GM19035 (cell line): ENCODE measurements around the gene FAIM2.

Experiments
- ATAC-seq: cut with Tn5 transposase; IDR thresholded peaks from one replicate; pipeline ENCODE4 v1.9.1; 2021; ENCODE audit not compliant: unreplicated experiment

The FAIM2 gene

DNA sequence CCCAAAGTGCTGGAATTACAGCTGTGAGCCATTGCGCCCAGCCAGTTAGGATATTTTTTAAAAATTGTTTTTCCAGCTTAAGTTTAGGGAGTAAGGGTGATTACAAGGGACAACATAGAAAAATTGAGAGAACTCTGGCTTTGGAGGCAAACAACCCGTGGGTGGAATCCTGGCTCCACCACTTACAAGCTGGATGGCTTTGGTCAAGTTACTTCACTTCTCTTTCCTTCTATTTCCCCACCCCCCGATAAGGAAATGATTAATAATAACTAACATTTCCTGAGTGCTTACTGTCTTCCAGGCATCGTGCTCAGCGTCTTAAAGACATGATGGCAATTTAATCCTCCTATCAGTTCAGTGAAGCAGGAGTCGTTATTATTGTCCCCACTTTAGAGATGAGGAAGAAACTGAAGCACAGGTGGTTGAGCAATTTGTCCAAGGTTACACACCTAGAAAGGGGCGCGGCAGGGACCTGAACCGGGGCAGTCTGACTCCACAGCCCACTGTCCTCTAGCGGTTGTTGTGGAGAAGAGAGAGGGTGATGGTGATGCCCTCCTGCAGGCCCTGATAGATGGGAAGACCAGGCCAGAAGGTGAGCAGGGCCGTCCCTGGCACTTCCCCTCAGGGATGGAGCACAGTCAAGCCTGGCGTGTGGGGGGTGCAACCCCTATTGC is 16.7 kb upstream of the FAIM2 start:
- no peak for ATAC-seq

DNA sequence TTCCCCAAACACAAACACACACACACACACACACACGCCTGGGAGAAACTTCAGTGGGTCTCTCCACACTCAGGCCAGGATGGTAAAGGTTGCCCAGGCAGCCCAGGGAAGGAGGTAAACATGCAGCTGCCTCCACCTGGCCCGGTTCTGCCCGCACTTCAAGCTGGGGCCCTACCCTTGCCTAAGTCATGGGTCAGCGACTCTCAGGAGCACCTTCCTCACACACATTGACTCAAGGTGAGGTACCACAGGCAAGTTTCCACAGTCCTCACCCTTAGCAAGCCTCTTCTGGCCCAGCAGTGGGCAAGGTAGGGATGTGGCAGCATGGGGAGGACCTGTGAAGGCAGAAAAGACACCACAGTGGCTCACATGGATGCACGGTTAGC is 14.1 kb upstream of the FAIM2 start:
- no peak for ATAC-seq

DNA sequence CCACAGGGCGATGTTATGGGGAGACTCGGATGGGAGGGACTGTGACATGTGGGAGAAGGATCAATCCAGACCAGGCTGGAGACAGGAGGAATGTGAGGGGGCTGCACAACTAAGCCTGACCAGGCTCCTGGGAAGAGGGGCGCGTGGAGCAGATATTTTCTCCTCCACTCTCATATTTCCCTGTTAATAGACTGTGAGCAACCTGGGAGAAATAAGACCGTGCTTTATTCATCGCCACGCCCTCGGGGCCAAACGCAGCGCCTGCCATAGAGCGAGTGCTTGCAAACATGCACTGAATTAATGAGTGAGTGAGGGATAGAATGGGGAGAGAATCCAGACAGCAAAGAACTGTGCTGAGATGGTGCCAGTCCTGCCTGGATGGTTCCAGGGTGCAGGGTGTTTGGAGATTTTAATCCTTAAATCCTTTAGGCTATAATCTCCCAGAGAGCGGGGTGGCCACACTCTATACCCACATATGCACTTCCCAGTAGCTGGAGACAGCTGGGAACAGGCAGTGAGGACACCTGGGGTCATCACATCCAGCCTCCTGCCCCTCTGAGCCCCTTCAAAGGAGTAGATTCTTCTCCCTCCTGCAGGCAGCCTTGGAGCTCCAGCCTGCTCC is 13.6 kb upstream of the FAIM2 start:
- no peak for ATAC-seq

DNA sequence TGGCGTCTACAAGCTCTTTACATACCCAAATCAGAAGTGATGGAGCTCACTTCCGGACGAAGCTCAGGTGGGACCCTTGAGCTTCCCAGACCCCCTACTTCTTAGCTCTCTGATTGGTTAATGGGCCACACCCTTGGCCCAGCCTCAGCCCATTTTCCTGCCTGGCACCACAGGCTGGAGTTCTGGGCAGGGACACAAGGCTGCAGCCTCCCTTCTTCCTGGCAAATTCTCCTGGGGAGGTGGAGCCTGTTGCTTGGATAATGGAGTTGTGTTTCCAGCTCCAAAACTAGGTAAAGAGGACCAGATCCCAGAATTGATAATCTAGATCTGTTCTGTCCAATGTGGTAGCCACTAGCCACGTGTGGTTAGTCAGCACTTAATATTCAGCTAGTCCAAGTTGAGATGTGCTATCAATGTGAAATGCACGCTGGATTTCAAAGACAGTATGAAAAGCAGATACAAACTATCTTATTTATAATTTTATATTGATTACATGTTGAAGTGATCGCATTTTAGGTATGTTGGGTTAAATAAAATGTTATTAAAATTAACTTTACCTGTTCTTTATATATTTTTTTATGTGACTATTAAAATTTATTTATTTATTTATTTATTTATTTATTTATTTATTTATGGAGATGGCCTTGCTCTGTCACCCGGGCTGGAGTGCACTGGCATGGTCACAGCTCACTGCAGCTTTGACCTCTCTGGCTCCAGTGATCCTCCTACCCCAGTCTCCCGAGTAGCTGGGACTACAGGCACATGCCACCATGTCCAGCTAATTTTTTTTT is 12.6 kb upstream of the FAIM2 start:
- no peak for ATAC-seq

DNA sequence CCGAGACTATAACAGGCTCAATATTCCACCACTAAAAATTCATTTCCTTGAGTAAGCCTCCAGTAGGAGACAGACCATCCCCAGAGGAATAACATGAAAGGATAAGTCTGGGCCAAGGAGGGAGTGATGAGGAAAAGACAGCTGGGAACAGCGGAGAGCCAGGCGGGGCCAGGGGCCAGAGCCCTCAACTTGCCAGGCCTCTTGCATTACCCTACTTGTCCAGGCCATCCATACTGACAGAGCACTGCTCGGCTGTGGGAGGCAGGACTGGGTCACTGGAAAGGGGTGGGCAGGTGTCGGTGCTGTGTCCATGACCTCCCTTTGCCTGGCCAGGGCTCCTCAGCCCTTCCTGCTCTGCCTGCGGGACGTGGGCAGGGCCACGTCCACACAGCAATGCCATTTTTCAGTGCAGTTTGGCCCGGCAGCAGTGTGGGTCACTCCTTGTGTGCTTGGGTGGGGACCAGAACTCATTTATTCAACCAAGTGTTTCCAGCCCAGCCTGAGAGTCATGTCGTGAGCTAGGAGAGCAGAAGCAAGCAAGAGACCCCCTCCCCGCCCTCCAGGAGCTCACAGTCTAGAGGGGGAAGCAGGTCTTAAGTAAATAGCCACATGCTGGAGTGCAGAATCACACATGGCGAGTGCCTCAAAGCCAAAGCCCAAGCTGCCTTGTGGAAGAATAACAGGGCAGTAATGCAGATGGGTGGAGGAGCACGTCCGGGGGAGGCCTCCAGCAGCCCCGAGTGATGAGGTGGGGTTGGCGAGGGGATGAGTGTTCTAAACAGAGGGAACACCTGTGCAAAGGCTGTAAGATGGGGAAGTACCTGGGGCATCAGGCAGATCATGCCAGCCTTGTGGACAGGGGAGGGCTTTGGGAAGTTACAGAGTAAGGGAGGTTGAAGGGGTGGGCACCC is 8.9 kb upstream of the FAIM2 start:
- no peak for ATAC-seq

DNA sequence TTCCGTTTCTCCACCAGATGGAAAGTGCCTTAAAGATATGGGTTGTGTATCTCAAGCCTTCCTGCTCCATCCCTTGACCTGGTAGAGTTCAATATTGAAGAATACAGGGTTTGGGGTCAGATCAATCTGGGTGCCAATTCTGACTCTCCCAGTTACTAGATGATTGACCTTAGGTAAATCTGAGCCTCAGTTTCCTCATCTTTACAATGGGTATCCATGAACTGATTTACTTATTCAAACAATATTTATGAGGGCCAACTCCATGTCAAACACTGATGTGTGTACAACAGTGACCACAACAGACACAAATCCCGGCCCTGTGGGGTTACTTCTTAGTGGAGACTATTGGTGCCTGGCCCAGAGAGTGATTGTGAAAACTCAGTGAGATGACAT is 7.5 kb upstream of the FAIM2 start:
- no peak for ATAC-seq

DNA sequence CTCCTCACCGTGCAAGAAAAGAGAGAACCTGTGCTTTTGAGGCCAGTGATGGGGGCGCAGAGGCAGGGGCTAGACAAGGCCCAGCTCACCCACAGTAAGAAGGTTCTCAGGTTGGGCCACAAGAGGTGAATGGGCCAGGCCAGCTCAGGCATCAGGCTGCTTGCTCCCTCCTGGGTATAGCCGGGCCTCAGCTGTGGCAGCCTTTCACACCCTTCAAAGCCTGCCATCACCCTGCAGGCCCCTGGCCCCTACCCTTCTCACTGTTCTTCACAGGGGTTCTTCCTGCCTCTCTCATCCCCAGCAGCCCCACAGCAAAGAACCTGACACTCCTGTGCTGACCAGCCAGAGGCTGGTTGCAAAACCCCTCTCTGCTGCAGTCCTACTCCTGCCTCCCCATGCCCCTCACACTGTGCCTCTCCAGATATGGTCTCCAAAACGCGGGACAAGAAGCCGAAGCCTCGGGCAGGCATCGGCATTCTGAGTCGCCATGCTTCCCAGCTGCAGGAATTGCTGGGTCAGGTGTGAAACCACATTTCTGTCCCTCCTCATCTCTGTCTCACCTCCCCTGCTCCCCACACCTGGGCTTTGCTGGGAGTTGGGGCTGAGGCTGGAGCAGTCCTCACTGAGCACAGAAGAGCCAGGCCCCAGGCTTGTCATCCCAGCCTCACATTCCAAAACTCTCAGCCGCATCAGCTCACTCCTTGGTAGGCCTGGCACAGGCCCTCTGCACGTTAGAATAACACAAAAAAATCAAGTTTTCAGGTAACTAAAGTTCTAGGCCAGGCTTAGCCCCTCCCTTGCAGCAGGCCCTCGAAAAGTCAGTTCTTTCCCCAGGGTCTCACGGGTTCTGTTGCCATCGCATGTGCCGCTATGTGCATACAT is 6.9 kb upstream of the FAIM2 start:
- no peak for ATAC-seq

DNA sequence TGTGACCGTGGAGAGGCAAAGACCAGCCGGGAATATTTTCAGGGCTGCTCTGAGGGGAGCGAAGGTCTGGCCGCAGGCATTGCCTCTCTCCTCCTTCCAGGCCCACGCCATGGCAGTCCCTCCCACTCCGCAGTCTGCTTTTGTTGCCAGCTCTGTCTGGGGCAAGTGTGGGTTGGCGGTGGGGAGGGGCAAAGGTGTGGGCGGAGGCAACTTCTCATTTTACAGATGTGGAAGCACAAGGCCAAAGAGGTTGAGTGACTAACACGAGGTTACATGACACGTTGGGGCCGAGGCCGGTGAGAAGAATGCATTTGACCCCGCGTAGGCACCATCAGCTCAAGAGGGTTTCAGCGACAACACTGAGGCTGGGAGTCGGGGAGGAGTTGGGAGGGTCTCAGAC is 6.1 kb upstream of the FAIM2 start:
- ATAC-seq, result no peak

DNA sequence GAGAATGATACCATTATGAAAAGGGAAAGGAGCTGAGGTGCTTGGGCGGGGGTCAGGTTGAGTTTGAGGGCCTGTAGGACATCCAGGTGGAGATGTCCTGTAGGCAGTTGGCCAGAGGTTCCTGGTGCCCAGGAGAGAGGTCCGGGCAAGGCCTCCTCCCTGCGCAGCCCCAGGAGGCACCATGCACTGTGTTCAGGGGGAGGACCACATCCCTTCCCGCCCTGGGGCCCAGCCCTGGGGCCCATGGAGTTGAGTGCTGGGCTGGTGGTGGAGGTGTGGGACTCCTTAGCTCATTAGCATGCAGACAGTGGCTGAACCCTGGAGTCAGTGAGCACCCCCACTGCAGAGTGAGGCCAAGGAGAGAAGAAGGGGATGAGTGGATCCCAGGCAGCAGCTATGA is 5.7 kb upstream of the FAIM2 start:
- no peak for ATAC-seq

DNA sequence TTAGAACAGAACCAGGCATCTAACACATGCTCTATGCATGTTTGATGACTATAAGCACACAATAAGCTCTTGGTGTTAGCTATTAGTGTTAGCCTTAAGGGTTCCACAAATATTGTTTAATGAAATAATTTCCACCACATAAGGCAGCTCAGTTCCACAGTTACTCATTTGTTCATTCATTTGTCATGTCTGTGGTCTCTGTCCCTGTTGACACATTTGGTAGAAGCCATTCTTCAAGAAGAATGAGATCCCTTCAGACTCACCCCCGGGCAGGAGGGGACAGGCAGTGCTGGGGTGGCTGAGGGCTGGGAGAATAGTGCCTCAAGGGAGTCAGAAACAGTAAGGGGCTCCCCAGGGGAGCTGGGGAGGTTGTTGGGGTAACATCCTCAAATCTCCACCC is 3.7 kb upstream of the FAIM2 start:
- no peak for ATAC-seq

DNA sequence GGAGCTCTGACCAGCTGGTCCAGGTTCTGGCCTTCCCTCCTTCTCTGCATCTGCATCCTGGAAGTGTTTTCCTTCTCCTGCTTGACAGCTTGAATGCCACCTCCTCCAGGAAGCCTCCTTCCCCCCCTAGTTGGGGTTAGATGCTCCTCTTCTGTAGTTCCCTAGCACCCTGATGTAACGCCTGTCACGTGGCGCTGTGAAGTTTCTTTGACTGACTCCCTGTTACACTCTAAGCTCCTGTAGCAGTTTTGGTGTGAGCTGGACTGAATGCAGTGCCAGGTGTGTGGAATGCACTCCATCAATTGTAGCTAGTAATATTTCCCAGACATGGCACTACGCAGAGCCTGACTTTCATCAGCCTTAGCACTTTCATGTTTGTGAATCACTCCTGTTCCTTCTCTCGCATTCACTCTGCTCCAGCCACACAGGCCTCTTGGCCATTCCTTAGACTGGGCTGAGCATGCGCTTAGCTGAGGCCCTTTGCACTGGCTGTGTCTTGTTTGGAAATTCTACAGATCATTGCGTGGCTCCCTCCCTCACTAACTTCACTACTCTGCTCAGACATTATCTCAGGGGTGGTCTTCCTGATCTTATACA is 2.1 kb upstream of the FAIM2 start:
- ATAC-seq, result no peak

DNA sequence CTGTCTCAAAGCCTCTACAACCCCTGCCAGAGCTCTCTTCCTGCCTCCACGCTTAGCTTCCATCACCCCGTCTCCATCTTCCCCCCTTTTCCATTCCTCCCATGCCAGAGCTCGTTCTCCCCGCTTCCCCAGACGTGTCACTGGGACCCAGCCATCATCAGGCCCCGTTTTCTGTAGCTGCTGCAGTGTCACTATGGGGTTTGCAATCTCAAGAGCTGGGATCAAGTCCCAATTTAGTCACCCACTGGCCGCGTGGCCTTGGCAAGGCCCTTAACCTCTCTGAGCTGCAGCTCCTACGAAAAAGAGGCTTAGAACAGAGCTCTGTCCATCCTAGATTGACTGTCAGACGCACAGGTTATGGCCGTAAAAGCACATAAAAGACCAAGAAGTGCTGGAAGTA is 901 bp upstream of the FAIM2 start:
- no peak for ATAC-seq

DNA sequence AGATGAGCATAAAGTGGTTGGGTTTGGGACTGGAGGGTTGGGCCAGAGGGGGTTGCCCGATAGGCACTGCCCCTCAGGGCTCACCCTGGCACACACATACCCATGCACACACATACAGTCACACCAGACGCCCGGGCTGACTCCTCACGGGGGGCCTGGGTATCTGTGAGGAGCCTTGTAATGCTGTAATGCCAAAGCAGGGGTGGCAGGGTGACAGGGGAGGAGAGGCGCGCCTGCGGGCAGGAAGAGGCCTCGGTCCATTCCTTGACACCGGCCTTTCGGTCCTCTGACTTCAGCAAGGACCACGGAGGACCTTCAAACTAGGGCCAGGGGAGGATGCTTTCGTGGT is 375 bp downstream of the FAIM2 start:
- no peak for ATAC-seq

DNA sequence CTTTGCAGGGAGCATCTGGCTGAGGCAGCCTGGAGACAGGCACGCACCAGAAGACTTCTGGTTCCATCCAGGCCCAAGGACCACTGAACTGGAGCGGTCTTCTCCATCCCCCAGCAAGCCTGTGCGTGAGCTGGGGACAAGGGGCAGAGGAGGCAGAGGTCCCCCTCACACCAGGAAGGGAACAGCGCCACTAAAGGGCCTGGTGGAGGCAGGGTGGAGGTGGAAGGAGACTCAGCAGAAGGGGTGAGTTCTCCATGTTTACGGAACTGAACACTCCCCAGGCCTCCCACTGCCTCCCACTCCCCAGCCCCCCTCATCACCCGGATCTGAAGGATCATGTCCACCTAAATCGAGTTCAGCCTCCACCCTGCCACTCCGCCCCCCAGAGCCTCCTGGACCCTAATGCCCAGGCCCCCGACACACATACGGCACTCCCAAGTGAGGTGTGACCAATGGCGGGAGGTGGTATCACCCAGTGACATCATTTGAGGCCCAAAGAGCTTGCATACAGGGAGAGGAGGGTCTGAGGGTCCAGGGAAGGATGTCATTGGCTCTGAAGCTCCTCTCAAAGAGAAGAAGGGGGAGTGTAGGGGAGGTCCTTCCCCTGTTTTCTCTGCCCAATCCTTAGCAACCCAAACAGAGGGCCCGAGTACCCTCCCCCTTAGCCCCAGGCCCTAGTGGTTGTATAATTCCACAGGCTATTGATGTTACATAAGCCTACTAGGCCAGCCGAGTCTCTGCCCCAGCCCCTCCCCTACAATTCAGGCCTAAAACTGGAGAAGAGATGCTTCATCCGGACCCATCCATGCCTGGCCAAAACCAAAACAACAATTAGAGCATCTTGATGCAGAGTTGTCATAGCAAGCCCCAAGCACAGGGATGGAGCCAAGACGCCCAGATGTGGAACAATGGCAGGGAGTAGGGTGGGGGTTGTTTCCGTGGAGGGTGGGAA is 1.0 kb downstream of the FAIM2 start:
- ATAC-seq, result no peak

DNA sequence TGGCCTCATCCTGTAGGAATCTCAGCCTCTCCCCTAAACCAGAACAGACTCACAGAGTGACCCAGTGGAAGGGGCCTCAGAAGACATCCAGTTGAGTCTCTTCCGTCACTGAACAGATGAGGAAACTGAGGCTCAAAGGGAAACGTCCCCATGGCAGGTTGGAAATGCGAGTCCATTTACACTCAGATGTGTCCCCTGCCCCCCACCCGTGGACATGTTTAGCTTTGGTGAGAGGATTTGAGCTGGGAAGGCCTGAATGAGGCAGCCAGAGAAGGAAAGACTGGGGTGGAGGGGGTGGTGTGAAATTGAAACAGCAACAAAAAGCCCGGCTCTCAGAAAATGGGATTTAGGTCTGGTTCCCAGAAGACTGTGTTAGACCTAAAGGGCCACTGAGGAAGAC is 1.7 kb downstream of the FAIM2 start:
- no peak for ATAC-seq

DNA sequence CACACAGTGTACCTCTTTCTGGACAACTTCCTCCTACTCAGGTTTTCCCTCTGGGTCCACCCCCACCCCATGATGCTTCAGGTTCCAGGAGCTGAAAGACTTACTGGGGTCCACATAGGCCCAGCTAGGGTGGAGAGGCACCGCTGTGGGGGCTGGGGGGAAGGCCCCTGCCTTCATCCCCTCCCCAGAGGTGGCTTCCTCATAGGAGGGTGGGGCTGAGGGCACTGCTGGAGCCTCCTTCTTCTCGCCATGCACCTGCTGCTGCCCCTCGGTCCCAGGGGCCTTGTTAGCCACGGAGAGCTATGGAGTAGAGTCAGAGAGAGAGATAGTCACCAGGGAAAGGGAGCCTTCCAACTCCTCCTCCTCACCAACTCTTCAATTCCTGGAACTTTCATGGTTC is 2.7 kb downstream of the FAIM2 start:
- no peak for ATAC-seq

DNA sequence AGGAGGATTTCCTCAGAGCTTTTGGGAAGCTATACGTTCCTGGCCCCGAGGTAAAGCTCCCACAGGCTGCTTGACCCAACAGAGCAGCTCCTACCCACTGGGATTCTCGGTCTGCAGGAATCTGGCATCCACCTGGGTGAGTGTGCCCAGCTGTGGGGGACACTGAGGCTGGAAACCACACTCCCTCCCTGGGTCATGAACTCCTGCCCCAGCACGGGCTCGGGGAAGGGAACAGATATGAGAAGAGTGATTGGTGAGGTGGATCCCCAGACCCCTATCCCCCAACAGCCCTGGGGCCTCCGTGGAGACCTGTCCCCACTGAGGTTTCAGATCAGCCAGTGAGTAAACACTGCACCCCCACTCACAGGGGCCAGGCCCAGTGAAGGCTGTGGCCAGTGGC is 3.3 kb downstream of the FAIM2 start:
- no peak for ATAC-seq

DNA sequence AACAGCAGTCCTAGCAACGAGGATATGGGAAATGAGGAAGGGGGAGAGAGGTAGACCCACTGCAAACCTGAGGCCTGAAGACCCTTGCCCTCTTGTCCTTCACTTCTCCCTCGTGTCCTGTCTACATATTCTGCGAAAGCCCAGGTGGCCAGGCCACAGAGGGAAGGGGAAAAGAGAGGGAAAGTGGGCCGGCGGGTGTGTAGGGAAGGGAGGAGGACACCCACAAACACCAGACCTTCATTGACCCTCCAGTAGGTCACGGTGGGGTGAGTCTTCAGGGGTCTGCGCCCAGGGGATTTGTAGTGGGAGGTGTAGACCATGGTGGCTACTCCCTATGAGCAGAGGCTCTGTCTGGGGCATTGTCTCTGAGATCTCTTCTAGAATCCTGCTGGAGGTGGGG is 3.8 kb downstream of the FAIM2 start:
- no peak for ATAC-seq

DNA sequence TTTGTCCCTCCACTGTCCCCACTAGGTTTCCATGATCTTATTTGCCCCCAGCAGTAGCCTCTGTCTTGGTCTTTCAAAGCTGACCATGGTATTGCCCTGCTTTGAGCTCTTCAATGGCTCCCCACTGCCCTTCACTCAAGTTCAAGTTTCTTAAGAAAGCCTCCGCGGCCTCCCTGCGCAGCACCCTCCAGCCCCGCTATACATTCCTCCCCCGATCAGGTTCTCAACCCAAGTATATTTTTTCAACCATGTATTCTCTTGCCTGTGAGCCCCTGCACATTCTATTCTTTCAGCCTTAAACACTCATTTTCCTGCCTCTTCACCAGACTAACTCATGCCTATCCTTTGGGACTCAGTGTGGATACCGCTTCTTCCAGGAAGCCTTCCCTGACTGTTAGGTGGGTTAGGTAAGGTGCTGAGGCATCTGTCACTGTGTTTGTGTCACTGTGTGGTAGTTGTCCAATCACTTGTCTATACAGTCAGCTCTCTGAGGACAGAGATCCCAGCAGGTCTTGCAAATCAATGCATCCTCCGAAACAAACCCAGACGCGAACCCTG is 4.3 kb downstream of the FAIM2 start:
- no peak for ATAC-seq
